A549 (cell line): ENCODE results near the gene PRSS56.

Source experiments
- BCL3 ChIP-seq: fragments of >200 bp; sonication (Bioruptor Twin); formaldehyde crosslinking; IDR thresholded peaks from 3 replicates; pipeline ENCODE4 v1.6.1; 2016
- CTCF ChIP-seq: fragments of >200 bp; sonication (Bioruptor Twin); formaldehyde crosslinking; IDR thresholded peaks from 3 replicates; pipeline ENCODE4 v1.5.1; 2016
- E2F6 ChIP-seq: IDR thresholded peaks from 2 replicates; pipeline ENCODE4 v1.6.1; 2012; ENCODE audit warnings: low read depth, borderline replicate concordance
- EP300 ChIP-seq, 2 experiments: fragments of >200 bp; sonication (Bioruptor Twin); formaldehyde crosslinking; IDR thresholded peaks; 2 replicates in 1 of 2; 3 replicates in 1 of 2; pipeline ENCODE4 v1.6.1; 2016 to 2017
- FOSL2 ChIP-seq, 2 experiments: fragments of 450-650 bp in 1 of 2; fragments of >200 bp in 1 of 2; sonication (Bioruptor Twin) in 1 of 2; formaldehyde crosslinking; IDR thresholded peaks; 2 replicates each; pipeline versions ENCODE4 v1.5.0 to v1.6.1; 2016 to 2020; ENCODE audit warnings: mild to moderate bottlenecking in 1 of 2, moderate library complexity in 1 of 2
- MAFK ChIP-seq: fragments of 450-650 bp; IDR thresholded peaks from 2 replicates; pipeline ENCODE4 v1.6.1; 2014; ENCODE audit not compliant: partially characterized antibody
- NFE2L2 ChIP-seq: fragments of 150-350 bp; conservative IDR thresholded peaks from 2 replicates; pipeline ENCODE4 v1.6.1; 2014; ENCODE audit warnings: low read length

- no peak for TF ChIP-seq BCL3
- no peak for TF ChIP-seq FOSL2 (IDR thresholded peaks at IDR 0.05)
- TF ChIP-seq FOSL2 (CRISPR knock-in tag; IDR thresholded peaks at IDR 0.05), result no peak
- no peak for TF ChIP-seq NFE2L2
- TF ChIP-seq MAFK, result no peak
- TF ChIP-seq CTCF, result no peak
- no peak for TF ChIP-seq E2F6
- no peak for TF ChIP-seq EP300 (IDR thresholded peaks at IDR 0.05)
Observed at GRCh38 chr2:232485348-232485756, 34.8 kb upstream of the PRSS56 start.
